ENCODE measurements around the gene KCNB1. TPM values are rescaled to one million over a fixed set of nuclear protein-coding genes. Genes with fewer than 3 reads are reported as not detected.

The KCNB1 gene
- total RNA-seq, 1 donor from 2014 or later: not detected

DNA sequence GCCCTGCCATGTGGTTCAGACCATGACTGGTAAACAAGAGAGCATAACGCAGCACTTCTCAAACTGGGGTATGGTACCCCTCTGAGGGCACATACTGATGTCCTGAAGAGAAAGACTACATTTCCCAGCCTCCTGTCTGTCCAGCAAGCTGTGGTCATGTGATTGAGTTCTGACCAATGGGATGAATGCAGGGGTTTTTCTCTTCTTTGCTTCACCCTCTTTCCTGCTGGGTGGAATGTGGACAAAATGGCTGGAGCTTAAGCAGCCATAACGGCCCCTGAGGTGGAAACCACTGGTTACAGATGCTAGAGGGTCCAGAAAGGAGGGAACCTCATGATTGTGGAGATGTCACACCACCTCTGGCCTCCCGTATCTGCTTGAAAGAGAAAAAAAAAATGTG lies 19.4 kb upstream of the KCNB1 start:
- H3K27me3 Mint-ChIP-seq: peaks cover 27% of the 10 kb centered on the region
- H3K9me3 Mint-ChIP-seq: peaks cover 5% of the 10 kb centered on the region
- intact Hi-C loops (cut with micrococcal nuclease): no loop called here
- H3K27ac Mint-ChIP-seq: no peak overlapping the region
- no peak for ATAC-seq (ENCODE audit: low read depth)
- no peak overlapping the region for H3K4me3 Mint-ChIP-seq
- no peak for DNase-seq
- no peaks in the 10 kb centered on the region for H3K4me1 Mint-ChIP-seq
- POLR2A ChIA-PET: no interaction called here
- no peaks in the 10 kb centered on the region for H3K36me3 Mint-ChIP-seq (ENCODE audit: low read depth)
- TF ChIP-seq CTCF (IDR thresholded peaks at IDR 0.05): no peak
- CTCF ChIA-PET: no interaction called here

DNA sequence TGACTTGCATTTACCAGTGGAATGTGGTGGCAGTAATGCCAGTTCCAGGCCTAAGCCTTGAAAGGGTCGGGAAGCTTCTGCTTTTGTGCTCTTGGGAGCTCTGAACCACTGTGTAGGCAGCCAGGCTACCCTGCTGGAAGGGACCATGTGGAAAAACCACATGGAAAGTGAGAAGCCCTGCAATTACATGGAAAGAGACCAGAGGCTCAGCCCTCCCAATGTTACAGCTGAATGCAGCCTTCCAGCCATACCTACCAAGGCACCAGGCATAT lies 14.9 kb upstream of the KCNB1 start:
- no peak for TF ChIP-seq CTCF (IDR thresholded peaks at IDR 0.05)
- ChIA-PET CTCF (interaction anchor here (1.2 kb wide), 1 partner anchor 9 kb away, joined by 4 read pairs; no protein-coding TSS in a partner anchor), POLR2A (no interaction called here)
- Mint-ChIP-seq H3K4me3 (no peak overlapping the region), H3K36me3 (ENCODE audit: low read depth) (no peaks in the 10 kb centered on the region), H3K9me3 (peaks cover 5% of the 10 kb centered on the region), H3K27me3 (peaks cover 24% of the 10 kb centered on the region), H3K4me1 (no peaks in the 10 kb centered on the region), H3K27ac (no peak overlapping the region)
- DNase-seq: no peak
- intact Hi-C loops (cut with micrococcal nuclease): no loop called here
- ATAC-seq (ENCODE audit: low read depth): no peak

GRCh38 chr20:49496553-49497397 lies 14.3 kb upstream of the KCNB1 start:
- no peak for TF ChIP-seq CTCF (IDR thresholded peaks at IDR 0.05)
- Mint-ChIP-seq H3K36me3 (ENCODE audit: low read depth) (no peaks in the 10 kb centered on the region), H3K27ac (no peak overlapping the region), H3K27me3 (peaks cover 24% of the 10 kb centered on the region), H3K9me3 (peaks cover 5% of the 10 kb centered on the region), H3K4me1 (no peaks in the 10 kb centered on the region), H3K4me3 (no peak overlapping the region)
- ChIA-PET POLR2A (no interaction called here), CTCF (interaction anchor here (1.2 kb wide), 1 partner anchor 9 kb away, joined by 4 read pairs; no protein-coding TSS in a partner anchor)
- intact Hi-C loops (cut with micrococcal nuclease): no loop called here
- no peak for DNase-seq
- no peak for ATAC-seq (ENCODE audit: low read depth)

DNA sequence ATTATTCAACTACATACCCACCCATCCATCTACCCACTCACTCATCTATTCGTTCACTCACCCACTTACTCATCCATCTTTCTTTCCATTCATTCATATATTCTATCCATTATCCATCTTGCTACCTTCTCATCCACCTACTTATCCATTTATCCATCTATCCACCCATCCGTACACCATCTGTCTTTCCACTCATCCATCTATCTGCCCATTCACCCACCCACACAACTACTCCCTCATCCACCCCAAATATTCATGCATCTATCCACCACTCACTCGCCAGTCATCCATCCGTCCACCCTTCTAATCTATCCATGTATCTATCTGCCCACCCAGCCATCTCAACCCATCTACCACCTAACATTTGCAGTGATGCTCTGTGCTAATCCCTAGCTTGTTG lies 13.6 kb upstream of the KCNB1 start:
- intact Hi-C loops (cut with micrococcal nuclease): no loop called here
- Mint-ChIP-seq H3K4me3 (no peak overlapping the region), H3K4me1 (no peaks in the 10 kb centered on the region), H3K27ac (no peak overlapping the region), H3K9me3 (peaks cover 5% of the 10 kb centered on the region), H3K27me3 (peaks cover 21% of the 10 kb centered on the region), H3K36me3 (ENCODE audit: low read depth) (no peaks in the 10 kb centered on the region)
- CTCF ChIA-PET: no interaction called here
- ATAC-seq (ENCODE audit: low read depth) (no peak), DNase-seq (no peak)
- TF ChIP-seq CTCF (IDR thresholded peaks at IDR 0.05): no peak
- POLR2A ChIA-PET: no interaction called here

- H3K36me3 Mint-ChIP-seq (ENCODE audit: low read depth): no peaks in the 10 kb centered on the region
- H3K27ac Mint-ChIP-seq: no peak overlapping the region
- intact Hi-C loops (cut with micrococcal nuclease): no loop called here
- ATAC-seq (ENCODE audit: low read depth) (no peak), DNase-seq (no peak)
- peaks cover 34% of the 10 kb centered on the region for H3K27me3 Mint-ChIP-seq
- no peak overlapping the region for H3K4me3 Mint-ChIP-seq
- no peak for TF ChIP-seq CTCF (IDR thresholded peaks at IDR 0.05)
- H3K9me3 Mint-ChIP-seq: no peaks in the 10 kb centered on the region
- POLR2A ChIA-PET: no interaction called here
- no peaks in the 10 kb centered on the region for H3K4me1 Mint-ChIP-seq
- CTCF ChIA-PET: no interaction called here
Observed at GRCh38 chr20:49490689-49491088, 8.2 kb upstream of the KCNB1 start.
